ENCODE results near the gene ENTPD8.

DNA sequence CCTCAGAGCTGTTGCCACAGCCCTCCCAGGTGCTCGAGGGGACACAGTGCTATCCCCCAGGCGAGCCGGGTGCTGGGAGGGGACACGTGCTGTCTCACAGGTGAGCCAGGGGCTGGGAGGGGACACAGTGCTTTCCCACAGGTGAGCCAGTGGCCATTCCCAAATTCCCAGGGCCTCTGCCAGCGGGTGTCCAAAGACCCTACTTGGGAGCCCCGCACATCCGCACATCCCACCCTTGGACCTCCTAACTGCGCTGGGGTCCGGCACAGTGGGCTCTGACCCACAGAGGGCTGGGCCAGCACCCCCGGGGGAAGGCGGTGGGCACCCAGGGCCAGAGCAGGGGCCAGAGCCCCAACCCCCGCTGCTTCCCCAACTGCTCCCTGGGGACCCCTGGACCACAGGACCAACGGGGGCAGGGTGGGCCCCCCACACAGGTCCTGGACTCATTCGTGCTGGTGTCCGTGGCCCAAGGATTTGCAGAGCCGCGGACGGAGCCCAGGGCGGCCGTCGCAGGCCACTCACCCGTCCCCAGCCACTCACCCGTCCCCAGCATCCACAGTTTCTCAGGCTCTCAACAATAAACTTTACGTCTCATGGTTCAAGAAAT lies 36.1 kb downstream of the ENTPD8 start:
- no peak for TF ChIP-seq POLR2AphosphoS5 (IDR thresholded peaks at IDR 0.05; ENCODE audit: low read depth, low read length)
- TF ChIP-seq POLR2A (IDR thresholded peaks at IDR 0.05; ENCODE audit: low read depth, low read length): no peak
- TF ChIP-seq TAF1 (IDR thresholded peaks at IDR 0.05; ENCODE audit: borderline replicate concordance, low read depth, low read length): no peak

Measured in GM12892 (cell line).